Measurements from ENCODE around the gene SERGEF. TPM values are rescaled to one million over a fixed set of nuclear protein-coding genes. Genes with fewer than 3 reads are reported as not detected.

The SERGEF gene
- total and polyA plus RNA-seq, 12 donors, result 14.8 to 105 (median 19.9) TPM

GRCh38 chr11:17812091-17812864, 200.6 kb downstream of the SERGEF start:
- ATAC-seq, result no peak
- Histone ChIP-seq H3K36me3 (no peaks in the 10 kb centered on the region), H3K27me3 (no peaks in the 10 kb centered on the region), H3K9me3 (no peaks in the 10 kb centered on the region), H3K4me1 (peaks cover 0 to 60% (median 36%) of the 10 kb centered on the region in 9 donors), H3K4me3 (no peak overlapping the region), H3K27ac (no peak overlapping the region)
- TF ChIP-seq CTCF (IDR thresholded peaks at IDR 0.05), result no peak
- no peak for DNase-seq
- intact Hi-C loops (cut with DNase I), result no loop called here
- WGBS, 2 donors, result 63 to 69% methylated on average over 2 of the region's 2 CpGs

- Histone ChIP-seq H3K36me3 (no peaks in the 10 kb centered on the region), H3K4me1 (peaks cover 0 to 55% (median 36%) of the 10 kb centered on the region in 9 donors), H3K9me3 (no peaks in the 10 kb centered on the region), H3K4me3 (no peak overlapping the region), H3K27ac (no peak overlapping the region), H3K27me3 (no peaks in the 10 kb centered on the region)
- intact Hi-C loops (cut with DNase I), result no loop called here
- no peak for TF ChIP-seq CTCF (IDR thresholded peaks at IDR 0.05)
- no peak for DNase-seq
- no peak for ATAC-seq
- 77 to 84% methylated on average over 7 of the region's 7 CpGs for WGBS, 2 donors
Measured at GRCh38 chr11:17811352-17811751, 201.5 kb downstream of the SERGEF start.

- H3K27me3 ChIP-seq, result no peaks in the 10 kb centered on the region
- H3K4me3 ChIP-seq, result no peak overlapping the region
- peaks cover 0 to 55% (median 36%) of the 10 kb centered on the region in 9 donors for H3K4me1 ChIP-seq
- ATAC-seq (peak in 4 of 8 donors; percentile 34 to 66 (median 46)), DNase-seq (peak in 1 of 2 donors; percentile 15)
- intact Hi-C loops (cut with DNase I), result no loop called here
- no peak for TF ChIP-seq CTCF (IDR thresholded peaks at IDR 0.05)
- H3K36me3 ChIP-seq, result no peaks in the 10 kb centered on the region
- no peaks in the 10 kb centered on the region for H3K9me3 ChIP-seq
- no peak overlapping the region for H3K27ac ChIP-seq
- WGBS, 2 donors, result 7 to 8% methylated on average over 3 of the region's 3 CpGs
Measured at GRCh38 chr11:17810746-17811145, 202.1 kb downstream of the SERGEF start.

GRCh38 chr11:17810041-17810440, 202.8 kb downstream of the SERGEF start:
- no peak overlapping the region for H3K4me3 ChIP-seq
- no peaks in the 10 kb centered on the region for H3K9me3 ChIP-seq
- ATAC-seq (no peak), DNase-seq (no peak)
- H3K4me1 ChIP-seq, result peaks cover 0 to 59% (median 37%) of the 10 kb centered on the region in 9 donors
- H3K36me3 ChIP-seq, result no peaks in the 10 kb centered on the region
- 94 to 100% methylated on average over 1 of the region's 1 CpG for whole genome bisulfite sequencing, 2 donors
- intact Hi-C loops (cut with DNase I), result no loop called here
- no peak overlapping the region for H3K27ac ChIP-seq
- TF ChIP-seq CTCF (IDR thresholded peaks at IDR 0.05), result no peak
- H3K27me3 ChIP-seq, result no peaks in the 10 kb centered on the region

Data from heart right ventricle (tissue), 16 donors.